Muscle layer of colon (tissue), 2 donors: ENCODE data around the gene GAPDHS.

Experiments
- H3K27ac ChIP-seq: one replicate; pipeline ENCODE4 v1.7.0; 2013; ENCODE audit warnings: low read depth, mild to moderate bottlenecking, low read length, moderate library complexity
- H3K27me3 ChIP-seq, 2 donors: one replicate each; pipeline ENCODE4 v1.7.0; 2013; ENCODE audit warnings: low read length in 2 of 2, mild to moderate bottlenecking in 2 of 2; ENCODE audit not compliant: insufficient read depth in 2 of 2, control insufficient read depth in 1 of 2
- H3K36me3 ChIP-seq: one replicate; pipeline ENCODE4 v1.7.0; 2013; ENCODE audit warnings: mild to moderate bottlenecking, low read length; ENCODE audit not compliant: insufficient read depth
- H3K4me1 ChIP-seq: one replicate; pipeline ENCODE4 v1.7.0; 2013; ENCODE audit warnings: mild to moderate bottlenecking, low read length; ENCODE audit not compliant: insufficient read depth
- H3K4me3 ChIP-seq, 2 donors: one replicate each; pipeline ENCODE4 v1.7.0; 2013; ENCODE audit warnings: low read length in 2 of 2, low read depth in 1 of 2, mild to moderate bottlenecking in 1 of 2, moderate library complexity in 1 of 2
- H3K9ac ChIP-seq: one replicate; pipeline ENCODE4 v1.7.0; 2013; ENCODE audit warnings: low read length
- H3K9me3 ChIP-seq: one replicate; pipeline ENCODE4 v1.7.0; 2013; ENCODE audit warnings: mild to moderate bottlenecking, low read length
- donor health status: abdominal sarcoma.
- donor health status: Adenocarcinoma of cecum.

Gene GAPDHS

GRCh38 chr19:35533201-35533821, at the start of gene GAPDHS:
TSS of gene GAPDHS (plus strand) at chr19:35533456. CDS start at chr19:35533528, 72 bp downstream.
- no peaks in the 10 kb centered on the region for H3K36me3 ChIP-seq
- H3K9ac ChIP-seq = no peak within 1 kb of the TSS
- H3K4me1 ChIP-seq = no peaks in the 10 kb centered on the region
- no peaks in the 10 kb centered on the region for H3K9me3 ChIP-seq
- H3K27me3 ChIP-seq = peaks cover 27 to 57% of the 10 kb centered on the region in 2 donors
- H3K27ac ChIP-seq = no peak within 1 kb of the TSS
- H3K4me3 ChIP-seq = no peak within 1 kb of the TSS

GRCh38 chr19:35484252-35485036, 48.8 kb upstream of the GAPDHS start:
- H3K9me3 ChIP-seq = no peaks in the 10 kb centered on the region
- H3K9ac ChIP-seq = no peak overlapping the region
- H3K4me1 ChIP-seq = no peaks in the 10 kb centered on the region
- peaks cover 0 to 4% of the 10 kb centered on the region in 2 donors for H3K27me3 ChIP-seq
- H3K27ac ChIP-seq = no peak overlapping the region
- H3K36me3 ChIP-seq = no peaks in the 10 kb centered on the region
- H3K4me3 ChIP-seq = no peak overlapping the region

- Histone ChIP-seq H3K4me3 (no peak overlapping the region), H3K4me1 (no peaks in the 10 kb centered on the region), H3K9me3 (no peaks in the 10 kb centered on the region)
Measured at GRCh38 chr19:35486268-35486708, 47.0 kb upstream of the GAPDHS start.

GRCh38 chr19:35487656-35488182, 45.5 kb upstream of the GAPDHS start:
- Histone ChIP-seq H3K4me3 (no peak overlapping the region), H3K4me1 (no peaks in the 10 kb centered on the region), H3K9ac (no peak overlapping the region), H3K27me3 (peaks cover 3 to 9% of the 10 kb centered on the region in 2 donors), H3K9me3 (no peaks in the 10 kb centered on the region), H3K36me3 (no peaks in the 10 kb centered on the region), H3K27ac (no peak overlapping the region)

More at GRCh38 chr19:35486268-35486708, 47.0 kb upstream of the GAPDHS start:
- Histone ChIP-seq H3K9ac (no peak overlapping the region), H3K27me3 (peaks cover 3 to 9% of the 10 kb centered on the region in 2 donors), H3K36me3 (no peaks in the 10 kb centered on the region), H3K27ac (no peak overlapping the region)

- Histone ChIP-seq H3K27ac (no peak overlapping the region), H3K36me3 (no peaks in the 10 kb centered on the region), H3K4me1 (no peaks in the 10 kb centered on the region), H3K9me3 (no peaks in the 10 kb centered on the region), H3K27me3 (peaks cover 3 to 9% of the 10 kb centered on the region in 2 donors), H3K4me3 (no peak overlapping the region), H3K9ac (no peak overlapping the region)
Measured at GRCh38 chr19:35488677-35489076, 44.6 kb upstream of the GAPDHS start.

GRCh38 chr19:35490364-35490763, 42.9 kb upstream of the GAPDHS start, which contains the start of gene KRTDAP:
TSS of gene KRTDAP (minus strand) at chr19:35490464. CDS start at chr19:35490442, 22 bp downstream.
- Histone ChIP-seq H3K9ac (no peak within 1 kb of the TSS), H3K4me3 (no peak within 1 kb of the TSS), H3K27ac (no peak within 1 kb of the TSS), H3K9me3 (no peaks in the 10 kb centered on the region), H3K27me3 (peaks cover 3 to 9% of the 10 kb centered on the region in 2 donors), H3K4me1 (peaks cover 5% of the 10 kb centered on the region), H3K36me3 (no peaks in the 10 kb centered on the region)

- peaks cover 3 to 9% of the 10 kb centered on the region in 2 donors for H3K27me3 ChIP-seq
- H3K9ac ChIP-seq = no peak overlapping the region
- H3K36me3 ChIP-seq = no peaks in the 10 kb centered on the region
- no peak overlapping the region for H3K27ac ChIP-seq
- no peak overlapping the region for H3K4me3 ChIP-seq
- H3K4me1 ChIP-seq = peaks cover 8% of the 10 kb centered on the region
- H3K9me3 ChIP-seq = no peaks in the 10 kb centered on the region
Measured at GRCh38 chr19:35491836-35492360, 41.4 kb upstream of the GAPDHS start.

GRCh38 chr19:35493971-35494370, 39.3 kb upstream of the GAPDHS start:
- no peaks in the 10 kb centered on the region for H3K36me3 ChIP-seq
- no peak overlapping the region for H3K27ac ChIP-seq
- no peak overlapping the region for H3K9ac ChIP-seq
- H3K4me3 ChIP-seq = no peak overlapping the region
- H3K27me3 ChIP-seq = peaks cover 3 to 4% of the 10 kb centered on the region in 2 donors
- peaks cover 8% of the 10 kb centered on the region for H3K4me1 ChIP-seq
- no peaks in the 10 kb centered on the region for H3K9me3 ChIP-seq

GRCh38 chr19:35495107-35496064, 37.9 kb upstream of the GAPDHS start:
- H3K27me3 ChIP-seq = peaks cover 1 to 3% of the 10 kb centered on the region in 2 donors
- no peaks in the 10 kb centered on the region for H3K9me3 ChIP-seq
- H3K4me3 ChIP-seq = no peak overlapping the region
- no peaks in the 10 kb centered on the region for H3K36me3 ChIP-seq
- no peak overlapping the region for H3K27ac ChIP-seq
- H3K9ac ChIP-seq = no peak overlapping the region
- peaks cover 8% of the 10 kb centered on the region for H3K4me1 ChIP-seq

GRCh38 chr19:35497406-35497805, 35.9 kb upstream of the GAPDHS start:
- H3K36me3 ChIP-seq = no peaks in the 10 kb centered on the region
- H3K9me3 ChIP-seq = no peaks in the 10 kb centered on the region
- H3K4me3 ChIP-seq = no peak overlapping the region
- no peaks in the 10 kb centered on the region for H3K27me3 ChIP-seq
- H3K27ac ChIP-seq = no peak overlapping the region
- H3K9ac ChIP-seq = no peak overlapping the region
- peaks cover 8% of the 10 kb centered on the region for H3K4me1 ChIP-seq
